Epithelial cell of proximal tubule (primary cell): ENCODE results near the gene ASIC1. TPM values are rescaled to one million over a fixed set of nuclear protein-coding genes. Genes with fewer than 3 reads are reported as not detected.

ENCODE experiments used
- DNase-seq: peaks from one replicate; pipeline ENCODE4 v3.0.0-alpha.2; 2011; ENCODE audit warnings: low read depth
- H3K4me3 ChIP-seq: 2 replicates; pipeline ENCODE4 v1.5.1; 2011; ENCODE audit warnings: low read depth, mild to moderate bottlenecking, low read length
- total RNA-seq: library from RNA; depleted of rRNA; stranded (reverse); fragments of >200 nt; gene quantifications from 2 replicates; pipeline ENCODE4 v1.2.3, GENCODE V29; 2015
- TF ChIP-seq, protein P1 (sequence below): conservative IDR thresholded peaks from 2 replicates; pipeline ENCODE4 v1.5.1; 2012; ENCODE audit warnings: low read depth, mild to moderate bottlenecking, low read length

The ASIC1 gene
- total RNA-seq, 1 donor from 2014 or later: 4.0 TPM

DNA sequence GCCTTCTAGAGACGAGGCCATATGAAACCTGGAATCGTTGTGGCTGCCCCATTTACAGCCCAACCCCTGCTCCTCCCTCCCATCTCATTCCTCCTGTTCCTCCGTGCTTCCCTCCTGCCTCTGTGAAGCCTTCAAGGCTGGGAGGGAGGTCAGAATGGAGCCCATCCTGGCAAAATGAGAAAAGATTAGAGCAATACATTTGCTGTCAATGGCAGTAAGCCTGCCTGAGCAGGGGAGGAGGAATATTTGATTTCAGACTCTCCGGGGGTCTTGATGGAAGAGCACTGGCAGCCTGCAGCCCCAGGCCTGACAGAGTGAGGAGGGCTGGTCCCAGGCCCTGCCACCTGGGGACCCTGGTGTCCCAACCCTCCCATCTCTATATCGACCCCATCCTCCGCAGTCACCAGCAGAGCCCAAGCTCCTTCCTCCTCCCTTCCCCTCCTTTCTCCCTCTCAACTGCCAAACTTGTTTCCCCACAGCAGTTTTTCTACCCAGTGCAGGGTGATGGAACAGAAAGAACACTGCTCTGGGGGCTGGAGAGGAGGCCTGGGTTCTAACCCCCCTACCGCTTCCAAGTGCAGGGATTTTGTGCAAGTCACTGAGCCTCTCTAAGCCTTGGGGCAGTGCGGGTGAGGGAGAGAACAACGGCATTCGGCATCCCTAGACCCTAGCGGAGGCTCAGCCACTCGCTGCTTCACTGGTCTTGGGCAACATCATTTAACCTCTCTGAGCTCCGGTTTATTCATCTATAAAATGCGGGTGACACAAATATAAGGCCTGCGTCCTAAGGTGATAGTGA is 16.1 kb upstream of the ASIC1 start:
- DNase-seq: no peak
- TF ChIP-seq, protein P1, sequence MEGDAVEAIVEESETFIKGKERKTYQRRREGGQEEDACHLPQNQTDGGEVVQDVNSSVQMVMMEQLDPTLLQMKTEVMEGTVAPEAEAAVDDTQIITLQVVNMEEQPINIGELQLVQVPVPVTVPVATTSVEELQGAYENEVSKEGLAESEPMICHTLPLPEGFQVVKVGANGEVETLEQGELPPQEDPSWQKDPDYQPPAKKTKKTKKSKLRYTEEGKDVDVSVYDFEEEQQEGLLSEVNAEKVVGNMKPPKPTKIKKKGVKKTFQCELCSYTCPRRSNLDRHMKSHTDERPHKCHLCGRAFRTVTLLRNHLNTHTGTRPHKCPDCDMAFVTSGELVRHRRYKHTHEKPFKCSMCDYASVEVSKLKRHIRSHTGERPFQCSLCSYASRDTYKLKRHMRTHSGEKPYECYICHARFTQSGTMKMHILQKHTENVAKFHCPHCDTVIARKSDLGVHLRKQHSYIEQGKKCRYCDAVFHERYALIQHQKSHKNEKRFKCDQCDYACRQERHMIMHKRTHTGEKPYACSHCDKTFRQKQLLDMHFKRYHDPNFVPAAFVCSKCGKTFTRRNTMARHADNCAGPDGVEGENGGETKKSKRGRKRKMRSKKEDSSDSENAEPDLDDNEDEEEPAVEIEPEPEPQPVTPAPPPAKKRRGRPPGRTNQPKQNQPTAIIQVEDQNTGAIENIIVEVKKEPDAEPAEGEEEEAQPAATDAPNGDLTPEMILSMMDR: no peak
- H3K4me3 ChIP-seq: no peak overlapping the region

DNA sequence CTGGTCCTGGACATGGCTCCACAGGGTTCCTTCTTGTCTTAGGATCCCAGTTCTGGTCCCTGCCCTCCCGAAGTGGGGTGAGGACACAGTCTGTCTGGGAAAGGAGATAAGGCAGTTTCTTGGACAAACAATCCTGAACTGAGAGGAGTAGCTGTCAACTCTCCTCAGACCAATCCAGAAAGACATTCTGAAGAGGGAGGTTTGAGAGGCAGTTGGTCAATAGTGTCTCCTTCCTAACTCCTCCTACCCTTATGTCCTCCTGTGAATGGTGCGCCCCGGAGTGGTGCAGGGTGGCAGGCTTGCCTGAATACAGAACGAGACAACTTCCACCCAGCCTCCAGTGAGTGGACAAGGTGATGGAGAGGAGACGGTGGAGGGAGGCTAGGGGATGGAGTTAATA is 15.4 kb upstream of the ASIC1 start:
- TF ChIP-seq, protein P1: no peak
- DNase-seq: no peak
- no peak overlapping the region for H3K4me3 ChIP-seq

DNA sequence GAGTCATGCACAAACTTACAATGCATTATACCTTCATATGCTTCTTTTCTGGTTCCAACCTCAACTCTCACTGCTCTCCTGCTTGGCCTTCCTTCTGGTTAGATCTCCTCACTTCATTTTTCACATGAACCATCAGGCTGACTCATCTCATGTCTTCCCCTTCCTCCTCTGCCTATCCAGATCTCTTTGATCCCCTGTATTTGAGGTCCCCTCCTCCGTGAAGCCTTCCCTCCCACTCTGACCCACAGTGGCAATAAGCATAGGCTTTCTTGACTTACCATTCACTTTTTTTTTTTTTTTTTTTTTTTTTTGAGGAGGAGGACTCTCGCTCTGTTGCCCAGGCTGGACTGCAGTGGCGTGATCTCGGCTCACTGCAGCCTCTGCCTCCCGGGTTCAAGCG is 14.7 kb upstream of the ASIC1 start:
- H3K4me3 ChIP-seq: no peak overlapping the region
- no peak for DNase-seq
- TF ChIP-seq, protein P1: no peak

GRCh38 chr12:50043308-50043707 is 14.1 kb upstream of the ASIC1 start:
- no peak for DNase-seq
- H3K4me3 ChIP-seq: no peak overlapping the region
- TF ChIP-seq, protein P1: no peak

DNA sequence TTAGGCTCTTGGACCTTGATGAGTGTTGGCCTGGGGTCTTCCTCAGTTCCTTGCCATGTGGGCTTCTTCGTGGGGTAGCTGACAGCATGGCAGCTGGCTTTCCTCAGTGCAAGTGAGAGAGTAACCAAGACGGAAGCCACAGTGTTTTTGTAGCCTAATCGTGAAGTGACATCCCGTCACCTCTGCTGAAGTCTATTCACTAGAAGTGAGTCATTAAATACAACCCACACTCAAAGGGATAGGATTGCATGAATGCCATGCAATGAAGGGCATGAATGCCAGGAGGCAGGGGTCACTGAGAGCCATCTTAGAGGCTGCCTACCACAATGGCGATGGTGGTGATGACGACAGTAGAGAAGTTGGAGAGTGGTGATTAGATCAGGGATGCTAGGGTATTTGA is 13.5 kb upstream of the ASIC1 start:
- no peak for DNase-seq

DNA sequence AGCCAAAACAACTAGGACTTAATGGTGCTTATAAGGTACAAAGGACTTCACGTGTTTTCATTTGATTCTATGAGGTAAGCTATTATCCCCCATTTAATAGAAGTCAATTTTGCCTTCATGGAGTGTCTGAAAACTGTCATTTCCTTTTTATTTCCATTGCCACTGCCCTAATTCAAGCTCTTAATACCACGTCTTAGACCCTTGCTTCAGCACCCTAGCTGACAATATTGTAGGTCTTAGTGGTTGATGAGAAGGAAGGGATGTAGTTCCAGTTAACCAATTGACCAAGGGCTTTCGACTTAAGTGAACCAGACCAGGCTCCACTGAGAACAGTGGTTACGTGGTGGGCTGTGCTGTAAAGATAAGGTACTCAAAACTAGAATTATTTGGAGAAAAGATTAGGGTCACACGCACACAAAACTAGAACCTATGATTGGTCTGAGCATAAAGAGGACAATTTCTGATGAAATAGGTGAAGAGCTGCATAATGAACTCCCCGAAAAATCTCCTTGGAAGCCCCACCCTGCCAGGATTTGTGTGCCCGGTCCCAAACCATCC is 9.6 kb upstream of the ASIC1 start:
- TF ChIP-seq, protein P1: no peak
- no peak overlapping the region for H3K4me3 ChIP-seq
- no peak for DNase-seq

More for the DNA sequence above, 13.5 kb upstream of the ASIC1 start:
- H3K4me3 ChIP-seq: no peak overlapping the region
- TF ChIP-seq, protein P1: no peak
